Spleen (tissue), 11 donors: ENCODE measurements around the gene IRAK1. TPM values are rescaled to one million over a fixed set of nuclear protein-coding genes. Genes with fewer than 3 reads are reported as not detected.

ENCODE experiments used
- DNase-seq: peaks from one replicate; pipeline ENCODE4 v3.0.0-alpha.2; 2020
- H3K27ac ChIP-seq, 8 donors: fragments of 200-600 bp; sonication (generic) in 7 of 8; 1 replicate in 4 of 8; 2 replicates in 4 of 8; pipeline versions ENCODE4 v1.5.0 to v1.8.0; 2016 to 2021; ENCODE audit warnings: inconsistent platforms in 4 of 8, mild to moderate bottlenecking in 4 of 8, moderate library complexity in 1 of 8
- H3K27me3 ChIP-seq, 7 donors: fragments of 200-600 bp; sonication (generic) in 6 of 7; replicated peaks in 1 of 7; 1 replicate in 4 of 7; 2 replicates in 3 of 7; pipeline versions ENCODE4 v1.5.0 to v1.8.0; 2016 to 2021; ENCODE audit warnings: inconsistent platforms in 3 of 7, mild to moderate bottlenecking in 1 of 7
- H3K36me3 ChIP-seq, 6 donors: fragments of 200-600 bp; sonication (generic) in 5 of 6; 1 replicate in 4 of 6; 2 replicates in 2 of 6; pipeline versions ENCODE4 v1.5.0 to v1.8.0; 2016 to 2021; ENCODE audit warnings: inconsistent platforms in 2 of 6
- H3K4me1 ChIP-seq, 6 donors: fragments of 200-600 bp; sonication (generic) in 5 of 6; 1 replicate in 3 of 6; 2 replicates in 3 of 6; pipeline versions ENCODE4 v1.5.0 to v1.8.0; 2016 to 2021; ENCODE audit warnings: inconsistent platforms in 3 of 6
- H3K4me3 ChIP-seq, 8 donors: fragments of 200-600 bp; sonication (generic) in 7 of 8; 1 replicate in 4 of 8; 2 replicates in 4 of 8; pipeline versions ENCODE4 v1.5.0 to v1.8.0; 2016 to 2021; ENCODE audit warnings: inconsistent platforms in 4 of 8, mild to moderate bottlenecking in 4 of 8, moderate library complexity in 2 of 8
- H3K9me3 ChIP-seq, 8 donors: fragments of 200-600 bp; sonication (generic) in 7 of 8; 1 replicate in 4 of 8; 2 replicates in 4 of 8; pipeline versions ENCODE4 v1.5.0 to v1.8.0; 2016 to 2021; ENCODE audit warnings: inconsistent platforms in 4 of 8
- POLR2A ChIP-seq, 3 donors: fragments of 450-650 bp; IDR thresholded peaks; one replicate each; pipeline ENCODE4 v1.5.1; 2017; ENCODE audit warnings: antibody characterized with exemption in 3 of 3, mild to moderate bottlenecking in 1 of 3
- POLR2AphosphoS5 ChIP-seq, 3 donors: sonication (generic); formaldehyde crosslinking; IDR thresholded peaks; one replicate each; pipeline ENCODE4 v1.5.1; 2017; ENCODE audit warnings: antibody characterized with exemption in 3 of 3
- WGBS, 5 donors: extraction: QIAGEN DNeasy Blood & Tissue Kit in 3 of 5; methylation state at CpG; one replicate each; pipeline versions ENCODE4 v1.1.5 to v1.1.7; 2013 to 2018; 5-methylcytosine and 5-hydroxymethylcytosine counted together
- intact Hi-C: fragments of 100-400 bp; cut with DNase I; formaldehyde crosslinking; loops from one replicate; pipeline ENCODE4 v1.15.0; 2023; ENCODE audit warnings: low total_unique reads
- polyA plus RNA-seq, 3 donors: library from polyadenylated mRNA; stranded (reverse); fragments of 200-250 nt; gene quantifications; one replicate each; pipeline ENCODE4 v1.2.1, GENCODE V29; 2013
- total RNA-seq, 7 donors: library from RNA; depleted of rRNA in 3 of 7; stranded (reverse); fragments of >200 nt in 3 of 7; fragmentation: NEBNext Ultra II Directional in 4 of 7; extraction: Animal tissue kit (Norgen Biotek cat#: 25700) in 4 of 7; gene quantifications; one replicate each; pipeline versions ENCODE4 v1.1.0 to v1.2.1, GENCODE V29; 2016 to 2021
- TF ChIP-seq, protein P1 (sequence below), 11 experiments: fragments of 200-600 bp in 7 of 11; fragments of 450-650 bp in 4 of 11; sonication (generic) in 4 of 11; IDR thresholded peaks in 8 of 11; conservative IDR thresholded peaks in 3 of 11; 1 replicate in 7 of 11; 2 replicates in 4 of 11; pipeline versions ENCODE4 v1.4.0 to v1.8.0; 2016 to 2021; ENCODE audit warnings: antibody characterized with exemption in 11 of 11, inconsistent platforms in 4 of 11, mild to moderate bottlenecking in 1 of 11
- donor health status: healthy with polysubstance abuse.
- donor health status: DM: no; HTN: no; CAD: no; lungs with moderate emphysema.
- donor health status: DM: no; HTN: no; CAD: no.
- donor health status: Bipolar disorder and iron deficiency.
- donor health status: healthy.
- donor health status: DM: no; HTN: no; CAD: no.
- donor health status: DM: yes; HTN: yes; CAD: no.

IRAK1 gene
- total and polyA plus RNA-seq, 10 donors: 46.4 to 118 (median 90.0) TPM

DNA sequence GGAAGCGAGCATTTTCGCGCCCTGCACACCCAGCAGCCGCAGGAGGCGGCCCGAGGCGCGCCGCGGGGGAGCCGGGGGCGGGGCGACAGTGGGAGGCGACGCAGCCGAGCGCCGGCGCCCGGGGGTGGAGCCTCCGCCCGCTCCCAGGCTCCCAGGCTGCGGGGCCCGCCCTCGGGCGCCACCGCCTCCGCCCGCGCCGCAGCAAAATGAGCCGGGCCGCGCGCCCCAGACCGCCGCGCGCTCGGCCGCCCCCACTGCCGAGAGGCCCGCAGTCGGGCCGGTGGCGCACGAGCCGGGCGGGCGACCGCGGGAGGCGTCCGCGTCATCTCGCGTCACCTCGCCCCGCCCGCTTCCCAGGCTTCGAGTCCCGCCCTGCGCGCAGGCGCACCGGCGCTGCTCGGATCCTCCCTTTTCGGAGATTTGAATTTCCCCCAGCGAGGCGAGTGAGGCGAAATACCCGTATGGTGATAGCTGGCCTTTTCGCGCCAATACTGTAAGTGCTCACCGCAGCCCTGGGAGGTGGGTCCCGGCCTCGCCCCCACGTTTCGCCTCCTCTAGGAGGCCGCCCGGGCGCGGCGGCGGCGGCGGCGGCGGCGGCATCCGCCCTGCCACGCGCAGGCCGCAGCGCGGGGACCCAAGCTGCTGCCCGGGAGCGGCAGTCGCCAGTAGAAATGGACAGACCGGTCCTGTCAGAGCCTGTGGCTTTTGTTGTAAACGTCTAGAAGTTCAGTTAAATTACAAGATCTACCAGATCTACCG lies 47.2 kb downstream of the IRAK1 start, which contains the start of gene TMEM187:
TMEM187 (plus strand) TSS at position 387 of the 759 bp plus-strand sequence. CDS start 9,309 bp downstream, outside the sequence.
- Histone ChIP-seq H3K4me3 (peak within 1 kb of the TSS; percentile 73 to 97 (median 79)), H3K27ac (peak within 1 kb of the TSS; percentile 98 to 100 (median 99)), H3K9me3 (no peaks in the 10 kb centered on the region), H3K36me3 (no peaks in the 10 kb centered on the region), H3K4me1 (peaks cover 20 to 49% (median 45%) of the 10 kb centered on the region in 6 donors), H3K27me3 (no peaks in the 10 kb centered on the region)
- intact Hi-C loops: no loop called here
- peak; percentile 95 for DNase-seq
- TF ChIP-seq, protein P1, sequence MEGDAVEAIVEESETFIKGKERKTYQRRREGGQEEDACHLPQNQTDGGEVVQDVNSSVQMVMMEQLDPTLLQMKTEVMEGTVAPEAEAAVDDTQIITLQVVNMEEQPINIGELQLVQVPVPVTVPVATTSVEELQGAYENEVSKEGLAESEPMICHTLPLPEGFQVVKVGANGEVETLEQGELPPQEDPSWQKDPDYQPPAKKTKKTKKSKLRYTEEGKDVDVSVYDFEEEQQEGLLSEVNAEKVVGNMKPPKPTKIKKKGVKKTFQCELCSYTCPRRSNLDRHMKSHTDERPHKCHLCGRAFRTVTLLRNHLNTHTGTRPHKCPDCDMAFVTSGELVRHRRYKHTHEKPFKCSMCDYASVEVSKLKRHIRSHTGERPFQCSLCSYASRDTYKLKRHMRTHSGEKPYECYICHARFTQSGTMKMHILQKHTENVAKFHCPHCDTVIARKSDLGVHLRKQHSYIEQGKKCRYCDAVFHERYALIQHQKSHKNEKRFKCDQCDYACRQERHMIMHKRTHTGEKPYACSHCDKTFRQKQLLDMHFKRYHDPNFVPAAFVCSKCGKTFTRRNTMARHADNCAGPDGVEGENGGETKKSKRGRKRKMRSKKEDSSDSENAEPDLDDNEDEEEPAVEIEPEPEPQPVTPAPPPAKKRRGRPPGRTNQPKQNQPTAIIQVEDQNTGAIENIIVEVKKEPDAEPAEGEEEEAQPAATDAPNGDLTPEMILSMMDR (IDR thresholded peaks at IDR 0.05 in 8 of 11, conservative IDR thresholded peaks at IDR 0.05 in 3 of 11): no peak
- TF ChIP-seq POLR2AphosphoS5 (IDR thresholded peaks at IDR 0.05): peak; percentile 63 to 75 (median 73)
- WGBS, 5 donors: 0 to 8% (median 1%) methylated on average over 2 to 103 of the region's 103 CpGs

DNA sequence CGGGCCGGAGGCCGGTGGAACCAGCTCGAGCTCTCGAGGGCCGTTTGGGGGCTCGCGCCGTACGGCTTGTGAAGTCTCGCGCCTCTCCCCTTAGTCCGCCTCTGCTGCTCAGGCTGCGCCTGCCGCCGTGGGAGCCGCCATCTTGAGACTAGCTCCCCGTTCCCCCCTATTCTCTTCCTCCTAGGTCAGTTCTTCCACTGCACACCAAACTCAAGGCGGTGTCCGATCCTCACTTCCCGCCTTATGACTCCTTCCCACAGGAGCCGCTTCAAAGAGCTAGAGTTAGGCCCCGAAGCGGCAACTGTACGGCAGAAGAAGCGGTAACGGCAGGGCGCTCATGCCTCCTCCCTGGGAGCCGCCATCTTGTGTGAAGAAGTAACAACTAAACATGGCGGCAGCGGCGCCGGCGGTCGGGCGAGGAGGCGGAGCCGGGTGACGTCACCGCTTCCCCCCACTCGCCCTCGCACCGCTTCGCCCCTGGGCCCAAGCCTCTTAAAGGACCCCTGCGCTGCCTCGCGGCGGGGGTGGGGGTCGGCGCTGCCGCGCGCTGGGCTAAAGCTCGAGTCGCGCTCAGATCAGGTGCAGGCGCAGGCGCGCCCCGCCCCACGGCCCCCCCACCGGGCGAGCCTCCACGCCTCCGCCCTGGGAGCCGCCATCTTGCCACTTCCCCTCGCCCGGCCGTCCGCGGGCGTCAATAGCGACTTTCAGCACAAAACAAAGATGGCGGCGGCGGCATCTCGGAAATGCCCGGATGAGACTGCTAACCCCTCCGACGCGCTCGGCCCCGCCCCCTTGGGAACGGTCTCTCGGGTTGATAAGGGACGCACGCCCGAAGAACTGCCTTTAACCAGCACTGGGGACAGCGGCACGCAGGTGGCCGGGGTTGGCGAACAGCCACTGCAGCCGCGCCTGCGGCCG lies 48.0 kb downstream of the IRAK1 start, which contains the start of gene HCFC1:
HCFC1 (minus strand) TSS at position 369 of the 918 bp plus-strand sequence. CDS start 978 bp downstream, outside the sequence.
- peak; percentile 97 for DNase-seq
- Histone ChIP-seq H3K27me3 (no peaks in the 10 kb centered on the region), H3K9me3 (no peaks in the 10 kb centered on the region), H3K27ac (peak within 1 kb of the TSS; percentile 98 to 100 (median 99)), H3K4me1 (peaks cover 24 to 58% (median 53%) of the 10 kb centered on the region in 6 donors), H3K36me3 (no peaks in the 10 kb centered on the region), H3K4me3 (peak within 1 kb of the TSS; percentile 73 to 97 (median 79))
- no peak for TF ChIP-seq POLR2A (IDR thresholded peaks at IDR 0.05)
- peak; percentile 52 to 80 (median 77) for TF ChIP-seq POLR2AphosphoS5 (IDR thresholded peaks at IDR 0.05)
- TF ChIP-seq, protein P1 (IDR thresholded peaks at IDR 0.05 in 8 of 11, conservative IDR thresholded peaks at IDR 0.05 in 3 of 11): no peak
- WGBS, 5 donors: 0 to 27% (median 3%) methylated on average over 38 to 96 of the region's 96 CpGs; no CpG with 5 or more reads in 1 of the 5 donors
- intact Hi-C loops: no loop called here

DNA sequence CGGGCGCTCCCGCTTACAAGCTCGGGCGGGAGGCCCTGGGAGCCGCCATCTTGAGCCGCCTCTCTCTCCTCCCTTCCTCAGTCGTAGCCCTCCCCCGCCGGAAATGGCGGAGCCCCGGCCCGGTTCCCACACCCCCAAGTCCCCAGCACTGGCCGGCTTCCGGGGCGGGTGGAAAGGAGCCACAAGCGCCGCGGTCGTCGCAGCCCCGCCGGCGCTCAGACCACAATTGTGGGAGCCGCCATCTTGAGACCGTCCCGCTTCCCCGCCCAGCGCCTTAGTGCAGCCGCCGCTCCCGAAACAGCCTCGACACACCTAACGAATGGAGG lies 48.6 kb downstream of the IRAK1 start:
- no peaks in the 10 kb centered on the region for H3K36me3 ChIP-seq
- peak overlapping the region; percentile 73 to 97 (median 79) for H3K4me3 ChIP-seq
- H3K27me3 ChIP-seq: no peaks in the 10 kb centered on the region
- intact Hi-C loops: no loop called here
- no peaks in the 10 kb centered on the region for H3K9me3 ChIP-seq
- peak overlapping the region; percentile 98 to 100 (median 99) for H3K27ac ChIP-seq
- no peak for TF ChIP-seq POLR2A (IDR thresholded peaks at IDR 0.05)
- peak; percentile 45 to 88 (median 75) for TF ChIP-seq POLR2AphosphoS5 (IDR thresholded peaks at IDR 0.05)
- peaks cover 26 to 64% (median 59%) of the 10 kb centered on the region in 6 donors for H3K4me1 ChIP-seq
- peak; percentile 98 for DNase-seq
- 1 to 27% (median 3%) methylated on average over 12 to 34 of the region's 34 CpGs for WGBS, 5 donors

DNA sequence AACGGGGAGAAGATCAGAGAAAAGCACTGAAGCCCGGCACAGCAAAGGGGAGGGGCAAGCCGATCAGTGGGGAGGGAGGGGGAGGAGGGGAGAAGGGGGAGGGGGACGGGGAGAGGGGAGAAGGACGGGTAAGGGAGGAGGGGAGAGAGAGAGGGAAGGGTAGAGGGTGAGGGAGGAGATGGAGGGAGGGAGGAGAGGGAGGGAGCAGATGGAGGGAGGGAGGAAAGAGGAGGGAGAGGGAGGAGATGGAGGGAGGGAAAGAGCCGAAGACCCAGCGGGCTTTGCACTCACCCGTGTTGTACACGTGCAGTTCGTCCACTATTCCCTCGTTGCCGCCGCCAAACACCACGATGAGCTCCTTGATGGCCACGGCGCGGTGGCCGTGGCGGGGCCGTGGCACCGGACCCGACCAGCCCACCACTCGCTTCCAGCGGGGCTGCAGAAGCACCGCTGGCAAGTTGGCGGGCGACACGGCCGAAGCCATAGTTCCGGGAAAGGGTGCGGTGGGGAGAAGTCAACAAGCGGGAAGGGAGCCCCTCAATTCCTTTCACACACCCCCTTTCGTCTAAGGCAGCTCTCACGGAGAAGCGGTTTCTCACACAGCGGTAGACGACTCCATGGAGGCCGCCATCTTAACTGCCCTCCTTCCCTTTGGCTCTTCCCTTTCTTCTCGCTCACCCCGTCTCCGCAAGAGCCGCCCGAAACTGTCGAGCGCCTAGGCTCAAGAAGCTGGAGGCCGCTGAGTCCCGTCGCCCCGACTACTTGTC lies 49.2 kb downstream of the IRAK1 start:
- H3K4me1 ChIP-seq: peaks cover 31 to 69% (median 65%) of the 10 kb centered on the region in 6 donors
- no peaks in the 10 kb centered on the region for H3K9me3 ChIP-seq
- intact Hi-C loops: no loop called here
- peak overlapping the region; percentile 73 to 97 (median 79) for H3K4me3 ChIP-seq
- no peaks in the 10 kb centered on the region for H3K36me3 ChIP-seq
- DNase-seq: peak; percentile 90
- H3K27me3 ChIP-seq: no peaks in the 10 kb centered on the region
- TF ChIP-seq POLR2AphosphoS5 (IDR thresholded peaks at IDR 0.05) (no peak), POLR2A (IDR thresholded peaks at IDR 0.05) (no peak)
- TF ChIP-seq, protein P1 (IDR thresholded peaks at IDR 0.05 in 8 of 11, conservative IDR thresholded peaks at IDR 0.05 in 3 of 11): no peak
- peak overlapping the region; percentile 98 to 100 (median 99) for H3K27ac ChIP-seq
- WGBS, 5 donors: 0 to 11% (median 1%) methylated on average over 19 to 49 of the region's 49 CpGs
